Measurements from ENCODE around the gene SYTL3.
"Not testable (repeated sequence)": the region's sequence is repeated elsewhere in the genome, so short reads cannot be mapped to it uniquely, and the experiment has no call there.

SYTL3 gene

GRCh38 chr6:158629367-158630221 is 20.3 kb upstream of the SYTL3 start:
- TF ChIP-seq ZNF274 (IDR thresholded peaks at IDR 0.05; ENCODE audit: low read depth, low read length): no peak
- H3K4me3 ChIP-seq (ENCODE audit: low read length): no peak overlapping the region

GRCh38 chr6:158630938-158631616 is 18.8 kb upstream of the SYTL3 start:
- no peak overlapping the region for H3K4me3 ChIP-seq (ENCODE audit: low read length)
- TF ChIP-seq ZNF274 (IDR thresholded peaks at IDR 0.05; ENCODE audit: low read depth, low read length): no peak

GRCh38 chr6:158631678-158632537 is 17.9 kb upstream of the SYTL3 start:
- no peak for TF ChIP-seq ZNF274 (IDR thresholded peaks at IDR 0.05; ENCODE audit: low read depth, low read length)

GRCh38 chr6:158632538-158633119 is 17.2 kb upstream of the SYTL3 start:
- not testable (repeated sequence) for H3K4me3 ChIP-seq (ENCODE audit: low read length)

More at GRCh38 chr6:158631678-158632537, 17.9 kb upstream of the SYTL3 start:
- H3K4me3 ChIP-seq (ENCODE audit: low read length): no peak overlapping the region

GRCh38 chr6:158633127-158633526 is 16.7 kb upstream of the SYTL3 start:
- TF ChIP-seq ZNF274 (IDR thresholded peaks at IDR 0.05; ENCODE audit: low read depth, low read length): no peak
- no peak overlapping the region for H3K4me3 ChIP-seq (ENCODE audit: low read length)

GRCh38 chr6:158634695-158635426 is 15.0 kb upstream of the SYTL3 start:
- H3K4me3 ChIP-seq (ENCODE audit: low read length): no peak overlapping the region
- no peak for TF ChIP-seq ZNF274 (IDR thresholded peaks at IDR 0.05; ENCODE audit: low read depth, low read length)

GRCh38 chr6:158635427-158636073 is 14.3 kb upstream of the SYTL3 start:
- no peak for TF ChIP-seq ZNF274 (IDR thresholded peaks at IDR 0.05; ENCODE audit: low read depth, low read length)
- no peak overlapping the region for H3K4me3 ChIP-seq (ENCODE audit: low read length)

- H3K4me3 ChIP-seq (ENCODE audit: low read length): no peak overlapping the region
- no peak for TF ChIP-seq ZNF274 (IDR thresholded peaks at IDR 0.05; ENCODE audit: low read depth, low read length)
These were observed 13.1 kb upstream of the SYTL3 start for GRCh38 chr6:158636778-158637177.

- H3K4me3 ChIP-seq (ENCODE audit: low read length): no peak overlapping the region
These were observed 11.5 kb upstream of the SYTL3 start for GRCh38 chr6:158638324-158638854.

GRCh38 chr6:158639056-158639455 is 10.8 kb upstream of the SYTL3 start:
- no peak overlapping the region for H3K4me3 ChIP-seq (ENCODE audit: low read length)
- TF ChIP-seq ZNF274 (IDR thresholded peaks at IDR 0.05; ENCODE audit: low read depth, low read length): no peak

More at GRCh38 chr6:158638324-158638854, 11.5 kb upstream of the SYTL3 start:
- TF ChIP-seq ZNF274 (IDR thresholded peaks at IDR 0.05; ENCODE audit: low read depth, low read length): no peak

GRCh38 chr6:158640519-158640918 is 9.3 kb upstream of the SYTL3 start:
- TF ChIP-seq ZNF274 (IDR thresholded peaks at IDR 0.05; ENCODE audit: low read depth, low read length): no peak
- H3K4me3 ChIP-seq (ENCODE audit: low read length): no peak overlapping the region

GRCh38 chr6:158642097-158642601 is 7.7 kb upstream of the SYTL3 start:
- no peak for TF ChIP-seq ZNF274 (IDR thresholded peaks at IDR 0.05; ENCODE audit: low read depth, low read length)
- no peak overlapping the region for H3K4me3 ChIP-seq (ENCODE audit: low read length)
